KBM-7 (cell line): ENCODE measurements around the gene COMMD8.
"Not testable (repeated sequence)": the region's sequence is repeated elsewhere in the genome, so short reads cannot be mapped to it uniquely, and the experiment has no call there.

Source experiments
- DNase-seq: peaks from one replicate; pipeline ENCODE4 v3.0.0-alpha.2; 2015
- in situ Hi-C: fragments of 300-500 bp; cut with MboI; formaldehyde crosslinking; loops from 2 replicates; pipeline ENCODE4 v1.14.3; 2020; ENCODE audit warnings: low sequenced_read_pairs, low pct_unique_long_range_greater_than_20kb, mixed read lengths

The COMMD8 gene

DNA sequence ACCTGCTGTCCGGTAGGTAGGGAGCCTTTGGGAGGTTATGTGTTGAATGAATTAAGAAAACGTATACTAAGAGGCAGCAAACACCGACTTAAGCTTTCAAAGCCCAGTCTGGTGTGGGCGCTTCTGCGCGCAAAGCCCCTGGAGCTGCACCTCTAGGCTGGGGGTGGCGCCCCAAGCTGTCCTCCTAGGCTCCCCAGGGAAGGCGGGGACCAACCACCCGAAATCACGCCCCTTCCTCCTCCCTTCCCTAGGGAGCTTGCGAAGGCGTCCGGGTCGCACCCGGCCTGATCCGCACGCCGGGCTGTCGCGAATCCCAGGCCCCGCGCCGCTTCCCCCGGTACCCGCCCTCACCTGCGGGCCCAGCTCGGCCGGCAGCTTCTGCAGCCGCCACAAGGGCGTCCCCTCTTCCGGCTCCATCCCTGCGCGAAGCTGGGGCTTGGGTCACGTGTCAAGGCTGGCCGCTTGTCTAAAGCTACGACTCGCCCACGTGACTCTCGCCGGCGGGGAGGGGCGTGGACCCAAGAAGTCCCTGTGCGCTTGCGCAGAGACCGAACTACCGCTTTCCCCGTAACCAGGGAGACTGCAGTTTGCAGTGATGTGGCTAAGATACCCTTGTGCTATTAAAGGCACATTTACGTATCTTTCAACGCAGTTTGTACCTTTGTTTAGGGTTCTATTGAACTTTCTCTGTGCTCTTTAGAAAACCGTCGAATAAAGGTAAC is at the start of gene COMMD8:
Gene COMMD8, minus strand, starts transcription at position 468 of the 722 bp plus-strand sequence. Its CDS starts 51 bp downstream, at position 417.
- in situ Hi-C loops, result no loop called here
- DNase-seq, result peak; percentile 95

DNA sequence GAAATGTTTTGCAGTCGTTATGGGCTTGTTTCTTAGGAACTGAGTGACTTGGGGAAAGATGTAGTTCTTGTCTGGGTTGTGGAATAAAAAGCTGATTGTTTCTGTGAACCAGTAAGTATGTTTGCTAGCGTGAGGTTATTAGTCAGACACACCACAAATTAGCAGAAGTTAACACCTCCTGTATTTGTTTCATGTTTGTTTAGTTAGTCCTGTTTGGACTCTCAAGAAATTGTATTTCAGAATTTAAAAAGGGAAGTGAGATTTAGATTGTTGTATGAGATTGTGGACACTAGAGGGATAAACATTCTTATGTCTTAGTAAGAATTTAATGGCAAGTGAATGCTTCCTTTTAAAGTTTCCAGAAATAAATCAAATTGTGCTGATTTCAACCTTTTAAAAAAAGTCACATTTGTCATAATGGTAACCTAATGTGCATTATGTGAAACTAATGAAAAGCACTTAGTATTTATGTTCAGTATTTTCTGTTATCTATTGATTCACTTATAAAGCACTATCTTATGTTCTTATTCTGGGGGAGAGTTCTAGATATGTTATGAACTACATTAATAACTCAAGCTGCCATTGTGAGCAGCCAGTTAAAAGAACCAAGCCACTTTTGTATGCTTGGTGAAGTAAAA is 47.1 kb upstream of the COMMD8 start:
- in situ Hi-C loops, result no loop called here
- DNase-seq, result peak; percentile 51

DNA sequence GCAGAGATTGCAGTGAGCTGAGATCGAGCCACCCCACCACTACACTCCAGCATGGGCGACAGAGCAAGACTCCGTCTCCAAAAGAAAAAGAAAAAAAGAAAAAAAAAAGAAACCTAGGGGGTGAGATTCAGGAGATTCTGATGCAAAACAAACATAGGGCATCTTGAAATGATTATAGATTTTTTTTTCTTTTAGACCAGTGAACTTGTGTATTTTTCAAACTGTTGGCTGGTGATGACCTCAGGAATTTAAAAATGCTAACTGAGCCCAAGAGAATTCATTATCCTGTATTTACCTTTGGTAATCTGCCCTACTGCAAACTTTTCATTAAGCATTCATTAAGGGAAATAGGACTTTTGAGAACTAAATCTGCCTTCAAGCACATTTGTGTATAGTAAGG is 42.2 kb upstream of the COMMD8 start:
- no peak for DNase-seq
- in situ Hi-C loops, result no loop called here

DNA sequence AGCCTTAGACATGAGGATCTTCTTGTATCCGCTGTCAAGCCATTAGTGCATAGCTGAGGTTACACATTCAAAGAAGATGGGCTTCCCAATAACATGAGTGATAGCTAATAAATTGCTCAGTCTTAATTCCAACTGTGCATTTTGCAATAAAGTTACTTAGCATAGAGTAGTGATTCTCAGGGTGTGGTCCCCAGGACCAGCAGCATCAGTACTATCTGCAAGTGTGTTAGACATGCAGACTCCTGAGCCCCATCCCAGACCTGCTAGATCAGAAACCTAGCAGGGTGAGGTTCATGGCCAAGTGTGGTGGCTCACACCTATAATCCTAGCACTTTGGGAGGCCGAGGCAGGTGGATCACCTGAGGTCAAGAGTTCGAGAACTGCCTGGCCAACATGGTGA is 41.6 kb upstream of the COMMD8 start:
- DNase-seq, result no peak
- in situ Hi-C loops, result no loop called here

DNA sequence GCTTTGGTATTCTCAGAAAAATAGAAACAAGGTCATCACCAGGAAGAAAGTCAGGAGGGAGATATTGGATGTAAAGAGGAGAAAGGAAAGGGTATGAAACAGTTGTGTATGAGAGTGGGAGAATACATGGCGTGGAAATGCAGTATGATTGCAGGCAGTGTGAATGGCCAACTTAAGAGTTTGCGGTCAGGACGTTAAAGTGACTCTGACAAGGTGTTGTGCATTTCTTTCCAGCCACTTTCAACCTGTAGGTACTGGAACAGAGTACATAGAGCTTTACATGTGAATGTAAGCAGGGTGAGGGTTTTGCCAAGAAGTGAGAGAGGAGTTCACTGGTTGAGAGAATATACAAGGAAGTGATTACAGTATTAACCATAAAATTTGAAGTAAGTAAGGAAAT is 37.3 kb upstream of the COMMD8 start:
- DNase-seq, result no peak
- in situ Hi-C loops, result no loop called here

DNA sequence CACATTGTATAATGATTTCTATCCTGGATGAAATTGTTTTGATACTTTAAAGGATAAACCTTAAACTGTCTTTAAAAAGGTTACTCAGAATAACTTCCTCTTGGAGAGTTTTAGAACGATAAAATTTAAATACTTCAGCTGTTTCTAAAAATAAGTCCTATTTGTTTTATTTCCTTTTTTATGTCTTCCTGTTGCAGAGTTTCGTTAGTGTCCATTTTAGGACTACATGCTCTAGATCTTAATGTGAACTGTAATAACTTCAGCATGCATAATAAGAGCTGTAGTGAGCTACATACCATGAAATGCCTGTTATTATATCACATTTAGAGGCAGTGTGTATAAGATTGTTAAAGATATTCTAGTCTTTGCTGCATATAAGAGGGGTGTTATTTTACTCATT is 36.2 kb upstream of the COMMD8 start:
- DNase-seq, result no peak
- in situ Hi-C loops, result no loop called here

DNA sequence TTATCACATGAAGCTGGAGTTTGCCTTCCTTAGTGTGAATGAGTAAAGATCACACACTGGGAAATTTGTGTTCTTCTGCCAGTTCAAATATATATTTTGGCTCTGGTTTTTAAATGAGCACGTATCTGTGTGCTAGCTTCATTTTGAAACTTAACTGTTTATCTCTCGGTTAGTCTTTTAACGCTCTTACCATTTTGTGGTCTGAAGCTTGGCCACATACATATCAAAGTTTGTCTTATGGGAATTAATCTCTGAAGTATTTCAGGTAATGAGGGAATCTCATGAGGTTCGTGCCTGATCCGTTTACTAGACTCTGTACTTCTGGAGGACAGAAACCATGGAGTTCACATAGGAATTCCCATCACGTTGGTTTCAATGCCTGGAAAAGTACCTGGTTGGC is 35.4 kb upstream of the COMMD8 start:
- DNase-seq, result no peak
- in situ Hi-C loops, result no loop called here

DNA sequence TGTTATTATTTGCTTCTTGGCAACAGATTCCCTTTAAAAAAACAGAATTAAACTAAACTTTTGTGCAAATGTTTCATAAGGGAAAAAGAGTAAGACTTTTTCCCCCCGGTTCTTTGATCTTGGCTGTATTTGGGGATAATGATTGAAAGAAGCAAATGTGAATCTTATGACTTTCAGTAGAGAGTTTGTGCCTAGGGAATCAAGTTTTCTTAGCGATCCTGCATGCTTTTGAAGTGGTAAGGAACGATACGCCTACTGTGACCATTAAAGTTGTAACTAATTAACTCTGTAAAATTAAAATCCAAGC is 30.6 kb upstream of the COMMD8 start:
- in situ Hi-C loops, result no loop called here

DNA sequence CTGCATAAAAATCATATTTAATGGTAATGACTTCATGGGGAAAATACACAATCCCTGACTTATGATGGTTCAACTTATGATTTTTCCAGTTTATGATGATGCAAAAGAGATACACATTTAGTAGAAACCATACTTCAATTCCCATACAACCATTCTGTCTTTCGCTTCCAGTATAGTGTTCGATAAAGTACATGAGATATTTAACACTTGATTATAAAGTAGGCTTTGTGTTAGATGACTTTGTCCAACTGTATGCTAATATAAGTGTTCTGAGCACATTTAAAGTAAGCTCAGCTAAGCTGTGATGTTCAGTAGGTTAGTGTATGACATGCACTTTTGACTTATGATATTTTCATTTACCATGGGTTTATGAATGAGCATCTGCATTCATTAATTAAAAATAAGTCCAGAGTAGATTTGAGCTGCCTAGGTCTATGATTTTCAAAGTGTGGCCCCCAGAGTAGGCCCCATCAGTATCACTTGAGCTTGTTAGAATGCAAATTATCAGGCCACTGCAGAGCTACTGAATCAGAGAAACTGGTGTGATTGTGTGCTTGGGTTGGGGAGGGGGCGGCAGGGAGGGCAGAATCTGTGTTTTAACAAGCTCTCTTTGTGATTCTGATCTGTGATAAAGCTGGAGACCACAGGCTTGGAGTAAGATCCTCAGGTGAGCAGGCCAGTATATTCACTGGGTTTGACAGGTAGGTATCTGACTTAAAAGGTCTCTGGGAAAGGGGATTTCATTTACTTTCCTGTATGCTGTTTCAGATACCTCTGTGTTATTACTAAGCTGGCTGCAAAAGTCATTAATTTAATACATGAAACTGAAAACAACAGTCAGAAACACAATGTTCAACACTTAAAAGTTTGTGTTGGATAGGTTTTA is 30.0 kb upstream of the COMMD8 start:
- in situ Hi-C loops, result no loop called here
- no peak for DNase-seq

More for the DNA sequence above, 30.6 kb upstream of the COMMD8 start:
- no peak for DNase-seq

DNA sequence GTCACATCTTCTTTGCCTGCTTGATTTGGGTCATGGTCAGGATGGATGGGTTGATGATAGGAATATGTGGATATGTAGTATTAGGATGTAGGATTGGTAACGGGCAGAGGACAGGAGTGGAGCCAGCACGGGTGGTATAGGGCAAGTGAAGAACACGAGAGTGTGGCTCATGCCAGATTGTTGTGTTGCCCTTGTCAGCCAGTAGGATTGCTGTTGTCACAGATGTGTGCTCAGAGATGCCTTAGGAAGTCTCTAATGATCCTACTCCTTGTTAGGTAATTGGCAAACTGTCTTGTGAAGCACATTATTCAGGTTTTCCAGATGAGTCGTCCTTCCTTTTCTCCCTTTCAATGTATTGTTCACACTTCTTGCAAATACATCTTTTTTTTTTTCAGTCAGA is 27.0 kb upstream of the COMMD8 start:
- in situ Hi-C loops, result no loop called here
- DNase-seq, result peak; percentile 36

DNA sequence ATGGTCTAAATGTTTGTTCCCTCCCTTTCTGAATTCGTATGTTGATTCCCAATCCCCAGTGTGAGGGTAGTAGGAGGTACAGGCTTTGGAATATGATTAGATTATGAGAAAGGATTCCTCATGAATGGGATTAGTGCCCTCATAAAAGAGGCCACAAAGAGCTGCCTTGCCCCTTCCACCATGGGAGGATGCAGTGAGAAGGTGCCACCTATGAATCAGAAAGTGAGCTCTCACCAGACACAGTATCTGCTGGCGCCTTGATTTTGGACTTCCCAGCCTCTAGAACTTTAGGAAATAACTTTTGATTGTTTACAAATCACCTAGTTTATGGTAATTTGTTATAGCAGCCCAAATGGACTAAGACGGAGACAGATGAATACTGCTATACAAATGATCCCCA is 25.2 kb upstream of the COMMD8 start:
- in situ Hi-C loops, result no loop called here
- DNase-seq, result no peak

DNA sequence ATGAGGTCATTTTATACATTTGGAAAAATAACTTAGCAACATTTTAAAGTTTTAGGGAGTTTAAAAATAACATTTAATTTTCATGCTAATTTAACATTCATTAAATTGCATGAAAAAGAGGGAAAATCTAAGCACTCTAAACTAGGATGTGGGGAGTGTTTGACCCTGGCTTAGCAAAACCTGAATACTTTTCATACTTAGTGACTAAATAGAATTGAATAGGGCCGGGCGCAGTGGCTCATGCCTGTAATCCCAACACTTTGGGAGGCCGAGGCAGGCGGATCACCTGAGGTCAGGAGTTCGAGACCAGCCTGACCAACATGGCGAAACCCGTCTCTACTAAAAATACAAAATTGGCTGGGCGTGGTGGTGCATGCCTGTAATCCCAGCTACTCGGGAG is 23.2 kb upstream of the COMMD8 start:
- DNase-seq, in situ Hi-C loops: not testable (repeated sequence)

DNA sequence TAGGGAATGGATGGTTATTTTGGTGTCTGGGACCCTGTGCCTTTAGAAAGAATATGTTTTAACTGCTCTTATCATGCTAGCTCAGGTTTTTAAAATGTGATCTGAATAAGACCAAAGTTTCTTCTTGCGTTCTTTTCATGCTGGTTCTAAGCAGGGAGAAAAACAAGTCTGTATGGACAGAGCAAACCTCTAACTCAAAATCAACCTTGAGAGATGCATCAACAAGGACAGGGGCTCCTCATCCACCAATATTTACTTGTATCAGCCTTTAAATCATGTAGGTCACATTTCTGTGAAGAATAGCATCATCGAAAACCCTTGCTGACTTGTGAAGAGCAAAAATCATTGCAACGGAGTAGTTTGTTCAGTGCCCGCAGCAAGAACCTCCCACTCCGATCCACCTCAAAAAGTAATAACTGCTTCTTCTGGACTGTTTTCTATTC is 22.8 kb upstream of the COMMD8 start:
- no peak for DNase-seq
- in situ Hi-C loops, result no loop called here

DNA sequence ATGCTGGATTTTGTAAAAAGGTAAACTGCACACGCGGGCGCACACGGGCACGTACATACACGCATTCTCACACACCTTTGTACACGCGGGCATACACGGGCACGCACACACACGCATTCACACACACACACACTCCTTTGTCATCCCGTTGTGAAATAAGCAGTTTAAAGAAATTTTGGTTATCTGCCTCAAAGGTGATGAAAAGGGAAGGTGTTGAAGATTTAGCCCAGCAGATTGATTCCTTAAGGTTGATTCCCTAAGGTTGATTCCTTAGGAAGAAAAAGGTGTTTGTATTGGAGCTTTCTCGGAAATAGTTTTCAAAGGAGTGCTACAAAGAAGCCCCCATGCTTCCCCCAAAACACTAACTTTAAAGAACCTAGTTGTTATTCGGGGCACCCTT is 22.3 kb upstream of the COMMD8 start:
- in situ Hi-C loops, result no loop called here
- no peak for DNase-seq

DNA sequence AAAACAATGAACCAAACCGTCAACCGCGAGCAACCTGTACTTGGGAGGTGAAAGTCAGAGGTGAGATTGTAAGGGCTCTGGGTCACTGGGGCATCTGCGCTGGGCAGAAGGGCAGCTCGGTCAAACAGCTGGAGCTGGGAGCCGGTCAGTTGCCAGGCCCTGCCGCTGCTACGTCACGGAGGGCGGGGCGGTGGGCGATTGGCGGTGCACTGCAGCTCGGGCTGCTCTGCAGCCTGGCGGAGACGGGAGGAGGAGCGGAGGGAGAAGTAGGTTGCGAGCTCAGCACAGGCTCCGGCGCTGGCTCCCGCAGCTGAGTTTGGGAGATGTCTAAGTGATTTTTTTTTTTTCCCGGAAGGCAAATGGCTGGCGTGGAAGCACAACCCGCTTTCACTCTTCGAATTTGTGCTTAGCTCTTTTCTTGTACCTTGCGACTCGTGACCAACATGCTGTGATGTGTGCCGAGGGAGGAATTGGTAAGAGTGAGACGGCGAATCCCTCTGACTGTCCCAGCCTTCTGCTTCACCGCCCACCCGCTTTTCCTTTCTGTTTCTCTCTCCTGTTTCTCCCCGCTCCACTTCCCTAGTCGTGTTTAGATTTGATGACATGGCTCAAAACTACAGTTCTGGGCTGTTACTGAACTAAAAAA is 21.7 kb upstream of the COMMD8 start, which contains the start of gene ATP10D:
Gene ATP10D, plus strand, starts transcription at position 229 of the 646 bp plus-strand sequence. CDS start 27,266 bp downstream, outside the sequence.
- in situ Hi-C loops, result no loop called here
- peak; percentile 87 for DNase-seq

DNA sequence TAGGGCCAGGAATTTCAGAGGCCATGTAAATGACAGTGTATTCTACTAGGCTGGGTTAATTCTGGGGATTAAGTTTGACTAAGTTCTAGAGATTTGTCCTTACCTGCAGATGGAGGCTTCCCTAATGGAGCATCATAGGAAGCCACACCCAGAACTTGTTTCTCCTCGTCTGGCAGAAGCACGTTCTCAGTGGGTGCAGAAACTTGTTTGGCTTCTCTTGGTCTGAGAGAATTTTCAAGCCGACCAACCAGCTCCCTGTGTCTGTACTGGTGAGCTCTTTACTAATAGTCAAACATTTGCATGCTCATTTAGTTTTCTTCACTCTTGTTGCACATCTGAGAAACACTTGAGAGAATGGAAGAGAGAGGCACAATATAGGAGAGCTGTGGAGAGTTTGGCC is 20.7 kb upstream of the COMMD8 start:
- DNase-seq, result no peak
- in situ Hi-C loops, result no loop called here

DNA sequence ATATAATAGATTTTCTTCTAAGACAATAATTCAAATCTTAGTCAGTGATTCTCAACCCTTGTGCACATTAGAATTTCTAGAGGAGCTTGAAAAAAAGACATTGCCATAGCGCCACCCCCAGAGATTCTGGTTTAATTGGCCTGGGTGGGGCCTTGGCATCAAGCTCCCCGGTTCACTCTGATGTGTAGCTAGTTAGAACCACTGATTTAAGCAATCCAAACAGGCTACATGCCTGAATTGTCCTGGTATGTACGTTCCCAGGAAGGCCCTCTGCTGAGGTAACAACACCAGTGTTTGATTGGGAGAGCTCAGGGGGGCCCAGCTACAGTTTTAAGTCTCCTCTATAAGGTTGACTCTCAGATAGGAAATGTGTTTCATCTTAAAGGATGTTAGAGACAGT is 20.2 kb upstream of the COMMD8 start:
- in situ Hi-C loops, result no loop called here
- DNase-seq, result no peak

DNA sequence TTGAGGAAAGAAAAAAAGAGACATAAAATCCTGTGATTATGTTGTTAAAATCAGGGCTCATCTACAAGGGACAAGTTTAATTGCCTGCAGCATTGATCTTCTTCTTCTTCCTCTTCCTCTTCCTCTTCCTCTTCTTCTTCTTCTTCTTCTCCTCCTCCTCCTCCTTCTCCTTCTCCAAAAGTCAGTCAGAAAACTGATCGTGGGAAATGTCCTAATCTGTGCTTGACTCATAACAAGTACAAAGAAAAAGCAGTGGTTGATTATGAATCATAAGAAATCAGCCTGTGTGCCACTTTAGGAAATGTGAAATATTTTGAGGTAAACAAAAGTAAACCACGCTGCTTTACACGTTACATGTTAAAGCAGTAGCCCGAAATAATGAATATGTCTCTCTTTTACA is 18.8 kb upstream of the COMMD8 start:
- in situ Hi-C loops, result no loop called here

DNA sequence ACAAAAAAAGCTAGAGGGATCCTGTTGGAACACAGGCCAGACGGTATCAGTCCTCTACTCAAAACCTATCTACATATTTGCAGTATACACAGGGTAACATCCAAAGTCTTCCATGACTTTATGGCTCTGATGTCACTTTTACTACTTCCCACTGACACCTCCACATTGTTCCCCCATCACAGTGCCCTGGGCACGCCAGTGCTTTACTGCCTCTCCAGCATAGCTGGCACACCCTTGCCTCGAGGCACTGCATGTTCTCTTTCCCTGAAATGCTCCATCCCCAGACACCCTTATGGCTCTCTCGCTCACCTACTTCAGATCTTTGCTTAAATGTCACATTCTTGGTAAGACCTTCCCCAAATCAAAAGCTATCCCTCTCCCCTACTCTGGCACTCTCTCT is 15.3 kb upstream of the COMMD8 start:
- DNase-seq, result no peak
- in situ Hi-C loops, result no loop called here

More for the DNA sequence above, 18.8 kb upstream of the COMMD8 start:
- no peak for DNase-seq

DNA sequence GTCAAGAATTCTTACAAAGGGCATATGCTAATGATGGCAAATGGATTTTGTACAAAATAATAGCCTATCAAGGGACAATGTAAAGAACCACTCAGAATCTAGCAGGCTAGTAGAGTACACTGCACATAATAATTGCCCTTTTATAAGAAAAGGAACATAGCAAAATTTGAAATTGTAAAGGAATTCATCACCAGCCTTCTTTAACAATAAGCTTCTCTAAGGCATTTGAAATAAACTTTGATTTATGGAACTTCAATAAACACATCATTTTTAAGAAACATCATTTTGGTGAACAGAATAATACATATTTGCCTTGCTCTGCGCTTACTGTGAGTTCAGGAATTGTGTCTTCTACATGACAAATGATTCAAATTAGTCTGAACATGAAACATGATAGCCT is 11.9 kb upstream of the COMMD8 start:
- in situ Hi-C loops, result no loop called here
- no peak for DNase-seq
